Stomach (tissue), 9 donors: Measurements from ENCODE around the gene TAPBP. TPM values are rescaled to one million over a fixed set of nuclear protein-coding genes. Genes with fewer than 3 reads are reported as not detected.

Source experiments
- DNase-seq, 2 donors: peaks; one replicate each; pipeline versions ENCODE4 v3.0.0 to v3.0.0-alpha.2; 2013 to 2019
- H3K27ac ChIP-seq, 5 donors: fragments of 200-600 bp in 4 of 5; sonication (generic) in 4 of 5; one replicate each; pipeline ENCODE4 v1.5.1; 2013 to 2019; ENCODE audit warnings: mild to moderate bottlenecking in 1 of 5, moderate library complexity in 1 of 5
- H3K27me3 ChIP-seq, 3 donors: fragments of 200-600 bp; sonication (generic); one replicate each; pipeline ENCODE4 v1.5.1; 2017 to 2019; ENCODE audit warnings: mixed run types in 1 of 3
- H3K36me3 ChIP-seq, 4 donors: fragments of 200-600 bp; sonication (generic); 1 replicate in 3 of 4; 2 replicates in 1 of 4; pipeline ENCODE4 v1.5.1; 2016 to 2019
- H3K4me1 ChIP-seq, 4 donors: fragments of 200-600 bp; sonication (generic); one replicate each; pipeline ENCODE4 v1.5.1; 2016 to 2019
- H3K4me3 ChIP-seq, 4 donors: fragments of 200-600 bp; sonication (generic) in 3 of 4; one replicate each; pipeline ENCODE4 v1.5.1; 2016 to 2019; ENCODE audit warnings: mild to moderate bottlenecking in 1 of 4
- H3K9me3 ChIP-seq, 4 donors: fragments of 200-600 bp; sonication (generic); one replicate each; pipeline ENCODE4 v1.5.1; 2016 to 2019
- CTCF ChIP-seq, 7 experiments: fragments of 450-650 bp in 4 of 7; fragments of 200-600 bp in 3 of 7; sonication (generic) in 3 of 7; IDR thresholded peaks; one replicate each; pipeline ENCODE4 v1.5.1; 2016 to 2019; ENCODE audit warnings: antibody characterized with exemption in 7 of 7, control low read depth in 2 of 7, mild to moderate bottlenecking in 1 of 7
- EP300 ChIP-seq: sonication (generic); formaldehyde crosslinking; IDR thresholded peaks from one replicate; pipeline ENCODE4 v1.6.1; 2017; ENCODE audit warnings: antibody characterized with exemption
- POLR2A ChIP-seq, 4 donors: fragments of 450-650 bp; IDR thresholded peaks; one replicate each; pipeline ENCODE4 v1.6.1; 2016; ENCODE audit warnings: antibody characterized with exemption in 4 of 4, control low read depth in 2 of 4, mild to moderate bottlenecking in 1 of 4, moderate library complexity in 1 of 4
- POLR2AphosphoS5 ChIP-seq, 3 donors: sonication (generic); formaldehyde crosslinking; IDR thresholded peaks; one replicate each; pipeline ENCODE4 v1.6.1; 2016; ENCODE audit warnings: antibody characterized with exemption in 3 of 3
- WGBS, 5 donors: extraction: QIAGEN DNeasy Blood & Tissue Kit in 3 of 5; methylation state at CpG; one replicate each; pipeline versions ENCODE4 v1.1.5 to v1.1.7; 2013 to 2018; 5-methylcytosine and 5-hydroxymethylcytosine counted together
- intact Hi-C: fragments of 100-400 bp; cut with DNase I; formaldehyde crosslinking; loops from one replicate; pipeline ENCODE4 v1.15.1; 2023; ENCODE audit warnings: low total_unique reads
- polyA plus RNA-seq, 3 donors: library from polyadenylated mRNA; stranded (reverse); fragments of 200-250 nt; gene quantifications; one replicate each; pipeline ENCODE4 v1.2.3, GENCODE V29; 2013
- total RNA-seq, 5 donors: library from RNA; depleted of rRNA; stranded (reverse); fragments of >200 nt; gene quantifications; one replicate each; pipeline versions ENCODE4 v1.1.0 to v1.2.3, GENCODE V29; 2014 to 2016
- donor health status: healthy with polysubstance abuse.
- donor health status: Bipolar disorder and iron deficiency.
- donor health status: healthy.

Gene TAPBP
- total and polyA plus RNA-seq, 8 donors, result 17.0 to 242 (median 52.0) TPM

DNA sequence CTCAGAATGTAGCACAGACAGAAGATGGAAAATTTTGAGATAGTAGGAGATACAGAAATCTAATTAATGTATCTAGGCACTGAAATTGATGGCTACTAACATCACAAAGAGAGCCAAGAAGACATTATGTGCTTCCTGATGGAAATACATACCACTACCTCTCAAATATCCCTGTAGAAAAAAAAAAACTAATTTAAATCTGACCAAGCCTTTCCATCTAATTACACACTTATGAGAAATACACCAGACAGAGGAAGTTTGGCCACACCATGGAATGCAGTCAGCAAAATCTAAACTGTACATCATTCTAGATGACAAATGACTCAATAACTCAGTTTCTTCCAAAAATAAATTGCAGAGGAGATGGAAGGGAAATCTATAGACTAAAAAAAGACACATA is 61.1 kb downstream of the TAPBP start:
- Histone ChIP-seq H3K36me3 (peaks cover 8 to 41% (median 36%) of the 10 kb centered on the region in 4 donors), H3K27me3 (no peaks in the 10 kb centered on the region), H3K4me1 (peaks cover 22 to 36% (median 27%) of the 10 kb centered on the region in 4 donors), H3K9me3 (peaks cover 0 to 2% (median 0%) of the 10 kb centered on the region in 4 donors), H3K27ac (no peak overlapping the region), H3K4me3 (no peak overlapping the region)
- no peak for DNase-seq
- intact Hi-C loops, result no loop called here
- TF ChIP-seq CTCF (IDR thresholded peaks at IDR 0.05), result no peak
- TF ChIP-seq POLR2A (IDR thresholded peaks at IDR 0.05), result no peak
- no peak for TF ChIP-seq EP300
- no peak for TF ChIP-seq POLR2AphosphoS5 (IDR thresholded peaks at IDR 0.05)

DNA sequence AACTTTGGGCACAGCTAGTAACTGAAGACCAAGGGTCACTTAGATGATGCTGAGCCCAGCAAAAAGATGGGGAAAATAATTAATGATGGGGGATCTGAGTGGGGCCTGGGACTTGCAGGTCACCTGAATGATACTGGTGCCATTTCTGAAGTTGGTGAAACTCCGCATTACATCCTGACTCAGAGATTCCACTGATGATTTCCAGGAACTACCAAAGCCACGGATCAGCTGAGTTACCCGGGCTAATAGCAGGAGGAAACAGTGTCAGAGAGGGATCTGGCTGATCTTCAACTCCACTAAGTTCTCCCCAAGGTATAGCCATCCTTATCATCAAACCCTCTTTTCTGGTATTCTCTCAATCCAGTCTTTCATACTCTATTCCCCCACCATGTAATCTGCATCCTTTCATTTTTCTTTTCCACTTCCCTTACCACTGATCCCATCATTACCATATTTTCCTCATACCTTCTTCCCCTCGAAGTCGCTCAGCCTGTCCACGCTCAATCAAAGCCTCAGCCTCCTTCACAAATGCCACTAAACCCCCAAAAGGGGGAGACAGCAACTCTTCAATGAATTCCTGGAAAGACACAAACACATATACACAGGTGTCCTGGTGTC is 62.4 kb downstream of the TAPBP start:
- H3K36me3 ChIP-seq, result peaks cover 0 to 28% (median 26%) of the 10 kb centered on the region in 4 donors
- H3K4me3 ChIP-seq, result no peak overlapping the region
- WGBS, 5 donors, result 85 to 89% (median 87%) methylated on average over 6 of the region's 6 CpGs
- no peak overlapping the region for H3K27ac ChIP-seq
- TF ChIP-seq POLR2A (IDR thresholded peaks at IDR 0.05) (no peak), EP300 (no peak), POLR2AphosphoS5 (IDR thresholded peaks at IDR 0.05) (no peak), CTCF (IDR thresholded peaks at IDR 0.05) (no peak)
- no peak for DNase-seq
- peaks cover 22 to 40% (median 28%) of the 10 kb centered on the region in 4 donors for H3K4me1 ChIP-seq
- H3K9me3 ChIP-seq, result no peaks in the 10 kb centered on the region
- intact Hi-C loops, result no loop called here
- H3K27me3 ChIP-seq, result no peaks in the 10 kb centered on the region

GRCh38 chr6:33250731-33251130 is 63.1 kb downstream of the TAPBP start:
- DNase-seq, result no peak
- Histone ChIP-seq H3K4me3 (no peak overlapping the region), H3K9me3 (no peaks in the 10 kb centered on the region), H3K4me1 (peaks cover 22 to 40% (median 28%) of the 10 kb centered on the region in 4 donors), H3K36me3 (peaks cover 0 to 26% (median 22%) of the 10 kb centered on the region in 4 donors), H3K27ac (peak overlapping the region in 4 of 5 donors; percentile 90 to 97 (median 96)), H3K27me3 (no peaks in the 10 kb centered on the region)
- TF ChIP-seq POLR2AphosphoS5 (IDR thresholded peaks at IDR 0.05) (no peak), POLR2A (IDR thresholded peaks at IDR 0.05) (no peak), EP300 (no peak), CTCF (IDR thresholded peaks at IDR 0.05) (no peak)
- intact Hi-C loops, result no loop called here
- WGBS, 5 donors, result 93 to 98% (median 96%) methylated on average over 13 of the region's 13 CpGs

GRCh38 chr6:33249732-33250630 is 63.9 kb downstream of the TAPBP start:
- Histone ChIP-seq H3K4me1 (peaks cover 22 to 40% (median 28%) of the 10 kb centered on the region in 4 donors), H3K9me3 (no peaks in the 10 kb centered on the region), H3K27me3 (no peaks in the 10 kb centered on the region), H3K27ac (peak overlapping the region; percentile 90 to 97 (median 95)), H3K36me3 (peaks cover 0 to 19% (median 18%) of the 10 kb centered on the region in 4 donors), H3K4me3 (peak overlapping the region; percentile 45 to 61 (median 52))
- intact Hi-C loops, result loop anchor here (5.0 to 10.0 kb wide), 2 partner anchors 88 to 245 kb away; partner anchors contain the start of gene HLA-DOA
- 10 to 18% (median 13%) methylated on average over 14 to 15 of the region's 15 CpGs for WGBS, 5 donors
- DNase-seq, result no peak
- TF ChIP-seq POLR2AphosphoS5 (IDR thresholded peaks at IDR 0.05) (no peak), CTCF (IDR thresholded peaks at IDR 0.05) (no peak), POLR2A (IDR thresholded peaks at IDR 0.05) (no peak), EP300 (no peak)
